ENCODE measurements around the gene OR11H7.
"Not testable (repeated sequence)": the region's sequence is repeated elsewhere in the genome, so short reads cannot be mapped to it uniquely, and the experiment has no call there.

Gene OR11H7

DNA sequence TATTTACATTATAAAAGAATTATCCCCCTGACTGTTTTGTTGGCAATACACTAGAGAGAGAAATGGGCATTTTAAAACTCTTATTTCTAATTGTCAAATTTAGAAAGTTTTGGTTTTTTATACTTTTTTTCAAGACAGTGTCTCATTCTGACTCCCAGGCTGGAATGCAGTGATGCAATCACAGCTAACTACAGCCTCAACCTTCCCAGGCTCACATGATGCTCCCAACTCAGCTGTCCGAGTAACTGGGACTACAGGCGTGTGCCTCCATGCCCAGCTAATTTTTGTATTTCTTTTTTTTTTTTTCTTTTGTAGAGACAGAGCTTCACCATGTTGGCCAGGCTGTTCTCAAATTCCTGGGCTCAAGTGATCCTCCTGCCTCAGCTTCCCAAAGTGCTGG, 13.6 kb upstream of the OR11H7 start:
- no peak overlapping the region for H3K4me3 ChIP-seq (replicated peaks; ENCODE audit: low read depth, low read length)
- DNase-seq (ENCODE audit: low read depth), result no peak
- TF ChIP-seq, protein P1, sequence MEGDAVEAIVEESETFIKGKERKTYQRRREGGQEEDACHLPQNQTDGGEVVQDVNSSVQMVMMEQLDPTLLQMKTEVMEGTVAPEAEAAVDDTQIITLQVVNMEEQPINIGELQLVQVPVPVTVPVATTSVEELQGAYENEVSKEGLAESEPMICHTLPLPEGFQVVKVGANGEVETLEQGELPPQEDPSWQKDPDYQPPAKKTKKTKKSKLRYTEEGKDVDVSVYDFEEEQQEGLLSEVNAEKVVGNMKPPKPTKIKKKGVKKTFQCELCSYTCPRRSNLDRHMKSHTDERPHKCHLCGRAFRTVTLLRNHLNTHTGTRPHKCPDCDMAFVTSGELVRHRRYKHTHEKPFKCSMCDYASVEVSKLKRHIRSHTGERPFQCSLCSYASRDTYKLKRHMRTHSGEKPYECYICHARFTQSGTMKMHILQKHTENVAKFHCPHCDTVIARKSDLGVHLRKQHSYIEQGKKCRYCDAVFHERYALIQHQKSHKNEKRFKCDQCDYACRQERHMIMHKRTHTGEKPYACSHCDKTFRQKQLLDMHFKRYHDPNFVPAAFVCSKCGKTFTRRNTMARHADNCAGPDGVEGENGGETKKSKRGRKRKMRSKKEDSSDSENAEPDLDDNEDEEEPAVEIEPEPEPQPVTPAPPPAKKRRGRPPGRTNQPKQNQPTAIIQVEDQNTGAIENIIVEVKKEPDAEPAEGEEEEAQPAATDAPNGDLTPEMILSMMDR (IDR thresholded peaks at IDR 0.05; ENCODE audit: low read length, missing control alignments), result no peak

DNA sequence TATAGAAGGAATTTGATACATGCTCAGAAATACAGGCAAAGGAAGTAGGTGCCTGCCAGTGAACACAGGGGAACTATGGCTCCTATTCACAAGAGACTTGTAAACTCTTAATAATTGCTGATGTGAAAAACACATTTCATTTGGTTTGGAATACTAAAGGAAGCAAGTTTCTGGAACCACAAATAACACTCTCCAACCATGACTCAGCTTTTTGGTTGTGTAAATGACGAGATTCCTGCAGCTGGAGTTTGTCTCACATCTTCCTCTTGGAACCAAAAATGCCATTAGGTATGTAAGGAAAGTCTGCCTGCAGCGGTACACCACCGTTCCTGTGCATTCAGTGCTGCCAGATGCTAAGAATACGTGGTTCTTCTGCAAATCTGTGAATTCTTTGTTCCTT, 9.7 kb upstream of the OR11H7 start:
- no peak for DNase-seq (ENCODE audit: low read depth)
- H3K4me3 ChIP-seq (replicated peaks; ENCODE audit: low read depth, low read length), result no peak overlapping the region
- TF ChIP-seq, protein P1 (IDR thresholded peaks at IDR 0.05; ENCODE audit: low read length, missing control alignments), result no peak

DNA sequence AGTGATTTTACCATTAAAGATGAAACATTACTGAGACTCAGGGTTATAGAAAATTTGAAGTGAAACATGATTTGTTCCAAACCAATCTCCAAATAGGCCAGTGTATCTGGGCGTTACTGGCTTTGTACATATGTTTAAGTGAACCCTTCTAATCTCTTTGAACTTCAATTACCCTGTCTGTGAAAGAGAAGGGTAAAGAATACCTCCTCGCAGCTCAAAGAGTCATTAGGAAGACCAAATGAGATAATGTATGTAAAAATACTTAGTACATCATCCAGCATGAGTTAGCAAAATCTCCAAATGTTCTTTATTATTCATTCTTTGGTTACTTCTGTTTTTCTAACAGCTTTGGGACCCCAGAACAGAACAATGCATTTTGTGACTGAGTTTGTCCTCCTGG, 5.4 kb upstream of the OR11H7 start, which contains the start of gene OR11H6:
TSS of gene OR11H6 (plus strand) at position 301 of the 400 bp plus-strand sequence. CDS start at position 301, 0 bp downstream.
- H3K4me3 ChIP-seq (replicated peaks; ENCODE audit: low read depth, low read length), result no peak within 1 kb of the TSS
- TF ChIP-seq, protein P1 (IDR thresholded peaks at IDR 0.05; ENCODE audit: low read length, missing control alignments), result no peak
- no peak for DNase-seq (ENCODE audit: low read depth)

DNA sequence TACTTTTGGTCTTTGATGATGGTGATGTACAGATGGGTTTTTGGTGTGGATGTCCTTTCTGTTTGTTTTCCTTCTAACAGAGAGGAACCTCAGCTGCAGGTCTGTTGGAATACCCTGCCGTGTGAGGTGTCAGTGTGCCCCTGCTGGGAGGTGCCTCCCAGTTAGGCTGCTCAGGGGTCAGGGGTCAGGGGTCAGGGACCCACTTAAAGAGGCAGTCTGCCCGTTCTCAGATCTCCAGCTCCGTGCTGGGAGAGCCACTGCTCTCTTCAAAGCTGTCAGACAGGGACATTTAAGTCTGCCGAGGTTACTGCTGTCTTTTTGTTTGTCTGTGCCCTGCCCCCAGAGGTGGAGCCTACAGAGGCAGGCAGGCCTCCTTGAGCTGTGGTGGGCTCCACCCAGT, 6.6 kb downstream of the OR11H7 start:
- not testable (repeated sequence) for DNase-seq (ENCODE audit: low read depth); H3K4me3 ChIP-seq (replicated peaks; ENCODE audit: low read depth, low read length)

DNA sequence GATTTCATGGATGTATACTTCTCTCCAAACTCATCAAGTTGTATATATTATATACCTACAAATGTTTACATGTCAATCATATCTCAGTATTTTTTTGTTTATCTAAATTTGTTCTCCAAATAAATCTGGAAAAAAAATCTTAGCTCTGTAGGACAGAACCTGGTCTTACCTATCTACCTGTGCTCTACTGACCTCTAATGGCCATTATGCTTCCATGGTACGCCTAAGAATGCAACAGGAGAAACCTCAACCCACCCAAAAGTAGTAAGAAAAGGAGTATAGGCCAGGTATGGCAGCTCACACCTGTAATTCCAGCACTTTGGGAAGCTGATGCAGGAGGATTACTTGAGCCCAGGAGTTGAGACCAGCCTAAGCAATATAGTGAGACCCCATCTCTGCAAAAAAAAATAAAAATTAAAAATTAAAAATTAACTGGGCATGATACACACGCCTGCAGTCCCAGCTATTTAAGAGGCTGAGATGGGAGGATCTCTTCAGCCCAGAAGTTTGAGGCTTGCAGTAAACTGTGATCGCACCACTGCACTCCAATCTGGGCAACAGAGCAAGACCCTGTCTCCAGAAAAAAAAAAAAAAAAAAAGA, 19.0 kb downstream of the OR11H7 start:
- no peak for DNase-seq (ENCODE audit: low read depth)
- H3K4me3 ChIP-seq (replicated peaks; ENCODE audit: low read depth, low read length), result no peak overlapping the region
- TF ChIP-seq, protein P1 (IDR thresholded peaks at IDR 0.05; ENCODE audit: low read length, missing control alignments), result no peak

DNA sequence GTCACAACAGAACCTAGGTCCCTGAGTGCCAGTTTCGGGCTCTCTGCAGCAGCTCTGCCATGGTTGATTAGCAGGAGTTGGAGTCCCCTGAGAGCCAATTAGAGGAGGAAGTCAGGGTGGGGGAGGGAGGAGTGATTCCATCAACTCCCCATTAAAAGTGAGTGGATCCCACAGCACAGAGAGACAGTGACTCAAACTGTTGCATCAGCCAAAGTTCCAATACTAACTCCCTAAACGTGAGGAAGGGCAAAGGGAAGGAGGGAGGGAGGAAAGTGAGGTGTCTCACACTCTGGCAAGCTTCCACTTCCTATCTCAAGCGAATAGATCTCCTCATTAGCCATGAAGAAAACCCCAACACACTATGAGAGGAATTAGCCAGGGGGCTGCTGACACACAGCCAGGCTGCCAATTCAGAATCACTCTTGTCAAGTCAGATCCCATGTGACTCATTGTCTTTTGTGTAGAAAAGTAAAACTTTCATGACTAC, 33.9 kb downstream of the OR11H7 start:
- DNase-seq (ENCODE audit: low read depth), result peak; percentile 71
- TF ChIP-seq, protein P1 (IDR thresholded peaks at IDR 0.05; ENCODE audit: low read length, missing control alignments), result no peak
- no peak overlapping the region for H3K4me3 ChIP-seq (replicated peaks; ENCODE audit: low read depth, low read length)

DNA sequence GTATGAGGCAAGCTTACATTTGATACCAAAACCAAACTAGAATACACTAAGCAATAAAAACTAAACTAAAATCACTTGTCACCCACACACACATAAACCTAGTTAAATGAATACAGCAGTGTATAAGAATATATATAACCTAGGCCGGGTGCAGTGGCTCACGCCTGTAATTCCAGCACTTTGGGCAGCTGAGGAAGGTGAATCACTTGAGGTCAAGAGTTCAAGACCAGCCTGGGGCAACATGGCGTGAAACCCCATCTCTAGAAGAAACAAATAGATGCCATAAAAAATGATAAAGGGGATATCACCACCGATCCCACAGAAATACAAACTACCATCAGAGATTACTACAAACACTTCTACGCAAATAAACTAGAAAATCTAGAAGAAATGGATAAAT, 35.6 kb downstream of the OR11H7 start:
- DNase-seq (ENCODE audit: low read depth); H3K4me3 ChIP-seq (replicated peaks; ENCODE audit: low read depth, low read length): not testable (repeated sequence)

DNA sequence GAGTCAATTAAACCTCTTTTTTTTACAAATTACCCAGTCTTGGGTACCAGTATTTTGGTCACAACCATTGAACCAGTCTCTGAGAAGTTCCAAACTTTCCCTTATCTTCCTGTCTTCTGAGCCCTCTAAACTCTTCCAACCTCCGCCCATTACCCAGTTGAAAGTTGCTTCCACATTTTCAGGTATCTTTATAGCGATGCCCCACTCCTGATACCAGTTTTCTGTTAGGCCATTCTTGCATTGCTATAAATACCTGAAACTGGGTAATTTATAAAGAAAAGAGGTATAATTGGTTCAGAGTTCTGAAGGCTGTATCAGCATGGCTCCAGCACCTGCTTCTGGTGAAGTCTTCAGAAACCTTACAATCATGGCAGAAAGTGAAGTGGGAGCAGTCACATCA, 45.3 kb downstream of the OR11H7 start:
- TF ChIP-seq, protein P1 (IDR thresholded peaks at IDR 0.05; ENCODE audit: low read length, missing control alignments), result no peak
- no peak overlapping the region for H3K4me3 ChIP-seq (replicated peaks; ENCODE audit: low read depth, low read length)
- DNase-seq (ENCODE audit: low read depth), result no peak

Measured in fibroblast of pulmonary artery (primary cell).